MCF 10A (cell line): ENCODE results near the gene VAMP7. TPM values are rescaled to one million over a fixed set of nuclear protein-coding genes. Genes with fewer than 3 reads are reported as not detected.
"Not testable (repeated sequence)": the region's sequence is repeated elsewhere in the genome, so short reads cannot be mapped to it uniquely, and the experiment has no call there.

Source experiments
- BruUV-seq: library from RNA; stranded (reverse); fragments of 400-500 nt; replicated peaks from 2 replicates; lab custom pipeline; 2021; lab: Mats Ljungman, UMichigan
- CTCF ChIA-PET: fragments of 300-600 bp; sonication (Branson Sonifier 250); formaldehyde crosslinking; extraction: SDS; loops from one replicate; lab custom pipeline; 2021; ENCODE audit warnings: antibody characterized with exemption, inconsistent platforms; lab: Yijun Ruan, JAX
- POLR2A ChIA-PET: fragments of 300-600, 350-650 bp; sonication (Branson Sonifier 250); formaldehyde crosslinking; extraction: SDS; loops from one replicate; lab custom pipeline; 2020; ENCODE audit warnings: antibody characterized with exemption, inconsistent platforms; lab: Yijun Ruan, JAX
- DNase-seq: peaks from one replicate; pipeline ENCODE4 v3.0.0-alpha.2; 2018; ENCODE audit not compliant: unreplicated experiment
- H3K27ac Mint-ChIP-seq: one replicate; pipeline ENCODE4 v1.8.0; 2022; ENCODE audit warnings: mild to moderate bottlenecking, low read depth, mixed read lengths; ENCODE audit not compliant: unreplicated experiment
- H3K27me3 Mint-ChIP-seq: one replicate; pipeline ENCODE4 v1.8.0; 2022; ENCODE audit warnings: mixed read lengths; ENCODE audit not compliant: insufficient read depth, unreplicated experiment
- H3K36me3 Mint-ChIP-seq: one replicate; pipeline ENCODE4 v1.8.0; 2022; ENCODE audit warnings: mild to moderate bottlenecking, moderate library complexity, mixed read lengths; ENCODE audit not compliant: insufficient read depth, unreplicated experiment
- H3K4me1 Mint-ChIP-seq: one replicate; pipeline ENCODE4 v1.8.0; 2022; ENCODE audit warnings: mixed read lengths; ENCODE audit not compliant: insufficient read depth, unreplicated experiment
- H3K4me3 Mint-ChIP-seq: one replicate; pipeline ENCODE4 v1.8.0; 2022; ENCODE audit warnings: mild to moderate bottlenecking, moderate library complexity, mixed read lengths; ENCODE audit not compliant: unreplicated experiment
- H3K9me3 Mint-ChIP-seq: one replicate; pipeline ENCODE4 v1.8.0; 2022; ENCODE audit warnings: mixed read lengths; ENCODE audit not compliant: unreplicated experiment
- CTCF ChIP-seq: fragments of 200-600 bp; IDR thresholded peaks from one replicate; pipeline ENCODE4 v1.8.0; 2022; ENCODE audit warnings: antibody characterized with exemption, mild to moderate bottlenecking; ENCODE audit not compliant: unreplicated experiment
- intact Hi-C: fragments of 100-400 bp; cut with micrococcal nuclease; formaldehyde crosslinking; loops from 2 replicates; pipeline ENCODE4 v1.14.1; 2022
- total RNA-seq: library from RNA; stranded (reverse); gene quantifications from 2 replicates; pipeline ENCODE4 v1.2.3, GENCODE V29; 2022

Gene VAMP7
- total RNA-seq, 1 experiment from 2014 or later: 44.6 TPM

DNA sequence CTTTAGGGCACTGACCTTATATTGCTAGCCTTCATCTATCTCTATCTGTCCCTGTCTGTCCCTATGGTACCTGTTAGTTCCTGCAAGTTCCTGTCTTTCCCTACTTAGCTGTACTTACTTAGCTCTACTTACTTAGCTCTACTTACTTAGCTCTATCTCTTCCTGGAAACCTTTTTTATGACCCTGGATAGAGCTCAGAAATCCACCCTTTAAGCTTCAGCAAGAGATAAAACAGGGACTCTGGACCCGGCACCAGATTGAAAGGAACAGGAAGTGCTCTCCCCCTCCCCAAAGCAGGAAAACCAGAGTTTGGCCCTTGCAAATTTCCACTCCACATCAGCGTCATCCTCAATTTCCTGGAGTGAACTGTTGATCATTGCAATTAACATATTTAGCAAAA lies 104.1 kb downstream of the VAMP7 start:
- Mint-ChIP-seq H3K27me3 (no peaks in the 10 kb centered on the region), H3K27ac (no peak overlapping the region), H3K9me3 (peaks cover 8% of the 10 kb centered on the region), H3K4me1 (no peaks in the 10 kb centered on the region), H3K4me3 (no peak overlapping the region), H3K36me3 (no peaks in the 10 kb centered on the region)
- ChIA-PET CTCF (no interaction called here), POLR2A (no interaction called here)
- intact Hi-C loops: no loop called here
- DNase-seq: no peak
- BruUV-seq: no TSS peak
- no peak for TF ChIP-seq CTCF

DNA sequence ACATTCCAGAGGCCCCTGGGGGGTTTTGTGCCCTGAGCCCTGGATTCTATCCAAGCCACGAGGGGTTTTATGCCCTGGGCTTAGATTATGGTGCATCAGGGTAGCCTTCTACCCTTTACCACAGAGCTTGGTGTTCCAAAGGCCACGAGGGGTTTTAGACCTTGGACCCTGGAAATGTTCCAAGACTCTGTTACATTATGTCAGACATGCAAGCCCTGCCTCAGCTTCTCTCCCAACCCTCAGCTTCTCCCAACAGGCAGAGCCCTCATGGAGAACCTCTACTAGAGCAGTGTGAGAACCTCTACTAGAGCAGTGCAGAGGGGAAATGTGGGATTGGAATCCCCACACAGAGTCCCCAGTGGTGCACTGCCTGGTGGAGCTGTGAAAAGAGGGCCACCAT lies 105.8 kb downstream of the VAMP7 start:
- intact Hi-C loops, CTCF ChIA-PET, H3K4me3 Mint-ChIP-seq, H3K27me3 Mint-ChIP-seq, POLR2A ChIA-PET, H3K4me1 Mint-ChIP-seq, BruUV-seq, H3K27ac Mint-ChIP-seq, DNase-seq, H3K36me3 Mint-ChIP-seq: not testable (repeated sequence)
- peaks cover 12% of the 10 kb centered on the region for H3K9me3 Mint-ChIP-seq

DNA sequence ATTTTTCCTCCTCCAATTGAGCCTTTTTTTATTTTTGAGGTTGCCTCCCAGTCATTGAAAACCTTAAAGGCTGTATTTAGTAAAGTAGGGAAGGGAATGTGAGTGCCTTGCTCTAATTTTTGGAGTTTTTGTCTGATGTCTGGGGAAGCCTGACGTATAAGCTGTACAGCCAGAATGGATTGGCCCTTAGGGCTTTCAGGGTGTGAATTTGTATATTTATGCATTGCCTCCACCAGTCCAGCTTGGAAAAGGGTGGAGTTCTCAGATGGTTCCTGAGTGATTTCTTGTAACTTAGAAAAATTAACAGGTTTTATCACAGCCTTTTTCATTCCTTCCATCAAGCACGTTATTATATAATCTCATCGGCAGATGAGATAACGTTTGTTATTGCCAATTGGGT lies 107.7 kb downstream of the VAMP7 start:
- H3K27me3 Mint-ChIP-seq: no peaks in the 10 kb centered on the region
- H3K27ac Mint-ChIP-seq: no peak overlapping the region
- no peak for DNase-seq
- no peaks in the 10 kb centered on the region for H3K4me1 Mint-ChIP-seq
- no peaks in the 10 kb centered on the region for H3K36me3 Mint-ChIP-seq
- POLR2A ChIA-PET: no interaction called here
- CTCF ChIA-PET: no interaction called here
- no TSS peak for BruUV-seq
- TF ChIP-seq CTCF: no peak
- peaks cover 14% of the 10 kb centered on the region for H3K9me3 Mint-ChIP-seq
- intact Hi-C loops: no loop called here
- no peak overlapping the region for H3K4me3 Mint-ChIP-seq

Other genes starting within 250 kb of the VAMP7 start
- 0.23 TPM in 1 of 2 replicates, not detected in the other for gene IL9R, start 116.4 kb downstream of the VAMP7 start, total RNA-seq